NCI-H526 (cell line): ENCODE results near the gene PARVB.

Experiments used
- DNase-seq, 2 experiments: peaks; one replicate each; lab custom pipeline; 2025; lab: John Stamatoyannopoulos, UW

Gene PARVB

GRCh38 chr22:44184006-44184405 lies 159.9 kb downstream of the PARVB start:
- DNase-seq: no peak

GRCh38 chr22:44185237-44186120 lies 161.4 kb downstream of the PARVB start:
- DNase-seq: no peak

GRCh38 chr22:44186121-44186510 lies 162.0 kb downstream of the PARVB start:
- DNase-seq: no peak

DNA sequence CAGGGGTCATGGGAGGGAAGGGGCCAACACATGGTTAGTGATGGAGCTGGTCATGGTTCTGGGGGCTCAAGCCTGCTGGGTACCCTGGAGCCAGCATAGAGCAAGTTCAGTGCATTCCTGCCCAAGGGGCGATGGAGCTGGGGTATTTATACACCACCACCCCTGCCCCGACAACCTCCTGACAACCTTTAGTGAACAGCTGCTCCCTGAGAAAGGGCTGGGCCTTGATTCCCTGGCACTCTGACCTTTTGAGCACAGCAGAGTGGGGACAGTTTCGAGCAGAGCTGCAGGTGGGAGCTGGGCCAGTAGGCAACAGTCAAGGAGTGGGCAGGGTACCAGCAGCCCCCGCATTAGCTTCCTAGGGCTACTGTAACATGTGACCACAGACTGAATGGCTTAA lies 162.6 kb downstream of the PARVB start:
- no peak for DNase-seq

DNA sequence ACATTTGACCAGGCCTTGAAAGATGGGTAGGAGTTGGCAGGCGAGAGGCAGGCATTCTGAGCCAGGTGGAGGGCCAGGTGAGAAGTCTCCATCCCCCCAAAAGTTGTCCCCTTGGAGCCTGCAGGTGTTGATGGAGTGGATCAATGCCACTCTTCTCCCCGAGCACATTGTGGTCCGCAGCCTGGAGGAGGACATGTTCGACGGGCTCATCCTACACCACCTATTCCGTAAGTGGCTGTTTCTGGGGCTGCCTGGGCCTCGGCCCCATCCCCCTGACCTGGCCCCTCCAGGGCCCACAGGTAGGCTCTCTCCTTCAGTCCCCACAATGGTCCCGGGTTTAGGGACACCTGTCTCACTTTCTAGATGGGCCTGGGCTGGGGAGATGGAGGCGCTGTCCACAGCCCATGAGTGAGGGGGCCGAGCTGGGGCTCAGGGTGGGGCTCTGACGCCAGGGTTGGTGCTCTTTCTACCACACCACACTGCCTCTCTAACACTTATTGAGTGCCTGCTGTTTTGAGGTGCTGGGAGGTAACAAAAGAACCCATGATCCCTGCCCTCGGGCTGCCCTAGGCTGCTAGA lies 163.6 kb downstream of the PARVB start:
- DNase-seq: no peak

DNA sequence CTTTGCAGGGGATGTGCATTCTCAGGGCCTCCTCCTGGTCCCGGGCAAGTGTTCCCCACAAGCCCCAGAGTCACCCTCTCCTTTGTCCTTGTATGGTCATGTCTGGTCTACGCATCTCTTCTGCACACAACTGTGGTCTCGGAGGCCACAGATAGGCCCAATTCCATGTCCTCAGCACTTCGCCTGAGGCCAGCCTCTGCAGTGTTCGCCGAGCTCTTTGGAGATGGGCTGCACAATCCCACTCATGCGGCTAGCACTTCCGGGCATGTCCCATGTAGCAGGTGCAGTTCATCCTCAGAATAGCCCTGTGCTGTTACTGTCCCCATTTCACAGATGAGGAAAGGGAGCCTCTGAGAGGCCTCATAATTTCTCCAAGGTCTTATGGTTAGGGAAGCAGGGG lies 164.2 kb downstream of the PARVB start:
- no peak for DNase-seq

DNA sequence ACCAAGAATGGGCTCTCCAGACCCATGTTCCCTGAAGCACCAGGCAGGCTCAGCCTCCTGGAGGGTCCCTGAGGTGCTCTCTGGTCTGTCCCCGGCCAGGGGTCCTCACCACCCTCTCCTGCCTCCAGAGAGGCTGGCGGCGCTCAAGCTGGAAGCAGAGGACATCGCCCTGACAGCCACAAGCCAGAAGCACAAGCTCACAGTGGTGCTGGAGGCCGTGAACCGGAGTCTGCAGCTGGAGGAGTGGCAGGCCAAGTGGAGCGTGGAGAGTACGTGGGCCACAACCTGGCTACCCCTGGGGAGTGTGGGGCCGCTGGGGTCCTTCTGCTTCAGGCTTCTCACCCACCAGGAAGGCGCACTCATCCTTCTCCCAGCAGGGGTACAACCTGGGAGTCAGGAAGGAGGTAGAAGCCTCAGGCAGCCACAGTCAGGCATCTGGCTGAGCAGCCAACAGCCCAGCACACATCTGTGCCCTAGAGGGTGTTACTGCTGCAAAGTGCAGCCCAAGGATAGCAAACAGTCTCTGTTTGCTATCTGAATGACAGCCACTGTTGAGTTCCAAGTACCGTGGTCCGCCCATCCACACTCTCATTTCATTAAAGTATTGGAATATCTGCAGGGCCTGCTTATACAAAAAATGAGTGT lies 165.0 kb downstream of the PARVB start:
- DNase-seq: no peak

DNA sequence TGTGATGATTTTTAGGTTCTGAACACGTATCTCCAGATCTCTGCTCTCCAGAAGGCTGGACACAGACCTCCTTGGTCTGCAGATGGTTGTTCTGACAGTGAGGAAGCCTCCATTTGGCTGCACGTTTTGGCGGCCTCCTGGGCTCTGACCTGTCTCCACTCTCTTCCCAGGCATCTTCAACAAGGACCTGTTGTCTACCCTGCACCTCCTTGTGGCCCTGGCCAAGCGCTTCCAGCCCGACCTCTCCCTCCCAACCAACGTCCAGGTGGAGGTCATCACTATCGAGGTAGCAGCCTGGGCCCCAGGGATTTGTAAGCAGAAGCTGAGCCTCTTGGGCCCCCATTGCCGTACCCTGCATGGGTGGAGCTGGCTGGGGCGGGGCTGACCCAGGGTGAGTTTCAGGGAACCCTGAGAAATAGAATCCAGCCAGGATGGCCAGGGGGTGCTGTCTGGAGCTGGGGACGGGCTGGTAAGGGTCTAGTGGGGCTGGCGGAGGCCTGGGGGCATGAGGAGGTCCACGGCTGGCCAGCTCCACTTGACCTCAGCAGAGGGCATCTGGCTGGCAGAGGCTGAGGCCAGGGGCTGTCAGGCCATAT lies 166.4 kb downstream of the PARVB start:
- DNase-seq: no peak

DNA sequence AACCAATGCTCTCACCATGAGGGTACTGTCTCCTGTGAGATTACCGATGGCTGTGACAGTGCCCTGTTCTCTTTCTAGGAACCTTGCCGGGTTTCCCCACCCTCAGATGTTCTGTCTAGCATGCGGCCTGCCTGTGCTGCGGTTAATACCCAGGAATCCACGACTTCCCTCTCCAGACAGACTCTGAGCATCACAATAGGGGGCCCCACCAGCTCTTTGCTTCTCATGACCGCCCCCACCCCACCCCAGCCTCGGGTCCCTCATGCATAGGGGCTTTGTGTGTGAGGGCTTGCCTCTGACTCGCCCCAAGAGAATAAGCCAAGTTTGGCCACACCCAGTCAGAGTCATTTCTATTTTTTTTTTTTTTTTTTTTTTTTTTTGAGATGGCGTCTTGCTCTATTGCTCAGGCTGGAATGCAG lies 166.9 kb downstream of the PARVB start:
- DNase-seq: no peak

DNA sequence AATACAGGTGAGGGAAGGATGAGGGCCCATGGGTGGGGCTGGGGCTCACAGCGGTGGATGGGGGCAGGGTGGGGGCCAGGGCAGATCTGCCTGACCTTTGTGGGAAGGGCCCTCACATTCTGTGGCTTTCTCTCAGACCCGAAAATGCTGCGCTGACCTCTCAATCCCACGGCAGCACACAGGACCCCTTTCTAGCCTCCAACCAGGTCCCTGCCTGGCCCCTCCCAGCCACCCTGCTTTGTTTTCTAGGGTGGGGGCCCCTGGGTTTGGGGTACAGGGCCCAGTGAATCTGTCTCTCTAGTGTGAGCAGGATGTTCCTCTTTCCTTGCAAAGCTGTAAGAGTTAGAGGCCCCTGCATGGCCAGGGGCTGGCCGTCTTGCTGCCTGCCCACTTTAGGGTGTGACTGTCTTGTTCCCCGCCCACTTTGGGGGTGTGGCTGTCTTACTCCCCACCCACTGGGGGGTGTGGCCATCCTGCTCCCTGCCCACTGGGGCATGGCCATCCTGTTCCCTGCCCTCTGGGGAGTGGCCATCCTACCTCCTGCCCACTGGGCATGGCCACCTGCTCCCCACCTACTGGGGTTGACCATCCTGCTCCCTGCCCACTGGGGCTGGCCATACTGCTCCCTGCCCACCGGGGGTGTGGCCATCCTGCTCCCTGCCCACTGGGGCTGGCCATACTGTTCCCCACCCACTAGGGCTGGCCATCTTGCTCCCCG lies 168.2 kb downstream of the PARVB start:
- DNase-seq: peak in 1 of 2 experiments; percentile 22

DNA sequence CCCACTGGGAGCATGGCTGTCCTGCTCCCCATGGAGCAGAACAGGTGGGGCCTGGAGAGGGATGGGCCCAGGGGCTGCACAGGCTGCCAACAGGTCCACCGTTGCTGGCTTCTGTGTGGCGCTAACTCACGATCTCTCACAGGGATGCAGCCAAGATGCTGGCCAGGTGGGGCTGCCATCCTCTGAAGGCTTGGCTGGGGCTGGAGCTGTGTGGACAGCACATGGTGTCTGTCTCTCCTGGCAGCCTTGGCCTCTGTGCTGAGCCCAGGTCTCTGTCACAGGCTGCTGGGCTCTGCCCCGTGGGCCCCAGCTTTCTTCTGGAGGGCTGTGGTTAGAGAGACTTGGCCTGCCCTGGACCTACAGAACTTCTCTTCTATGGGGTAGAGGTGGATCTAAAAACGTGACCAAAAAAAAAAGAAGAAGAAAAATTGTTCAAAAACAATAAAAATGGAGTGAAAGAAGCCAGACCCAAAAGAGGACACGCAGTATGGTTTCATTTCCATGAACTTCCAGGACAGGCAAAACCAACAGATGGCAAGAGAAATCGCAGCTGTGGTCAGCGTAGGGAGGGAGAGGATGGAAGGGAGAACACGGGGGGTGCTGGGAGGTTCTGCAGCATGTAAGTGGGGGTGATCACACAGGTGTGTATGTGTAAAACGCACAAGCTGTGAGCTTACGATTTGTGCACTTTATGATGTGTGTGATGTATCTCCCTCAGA lies 168.9 kb downstream of the PARVB start:
- DNase-seq: no peak

- no peak for DNase-seq
Measured at GRCh38 chr22:44193535-44193891, 169.4 kb downstream of the PARVB start.

GRCh38 chr22:44194569-44194968 lies 170.5 kb downstream of the PARVB start:
- no peak for DNase-seq

DNA sequence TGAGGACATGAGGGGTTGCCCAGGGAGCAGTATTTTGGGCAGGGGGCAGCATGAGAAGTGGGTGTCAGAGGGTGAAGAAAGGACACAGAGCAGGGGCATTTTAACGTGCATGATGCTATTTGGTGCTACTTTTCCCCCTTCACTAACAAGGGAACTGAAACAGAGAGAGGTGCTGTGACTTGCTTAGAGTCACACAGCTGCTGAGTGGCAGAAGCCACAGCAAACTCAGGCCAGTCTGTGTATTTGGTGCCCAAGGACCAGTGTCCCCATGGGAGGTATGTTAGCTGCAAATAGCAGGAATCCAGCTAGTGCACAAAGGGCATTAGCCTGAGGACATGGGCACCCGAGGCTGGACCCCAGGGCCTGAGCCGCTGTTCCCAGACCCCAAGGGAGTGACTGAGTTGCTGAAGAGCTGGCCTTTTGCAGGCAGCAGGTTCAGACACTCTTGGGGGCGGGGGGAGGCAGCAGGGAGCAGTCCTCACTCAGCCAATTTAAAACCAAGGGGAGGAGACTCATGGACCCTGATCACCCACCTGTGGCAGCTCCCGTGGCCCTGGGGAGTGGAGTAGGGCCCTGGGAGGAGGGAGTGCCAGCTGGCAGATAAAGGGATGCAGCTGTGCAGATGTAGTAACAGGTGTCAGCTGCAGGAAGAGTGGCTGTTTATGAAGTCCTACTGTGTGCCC lies 171.2 kb downstream of the PARVB start:
- no peak for DNase-seq

DNA sequence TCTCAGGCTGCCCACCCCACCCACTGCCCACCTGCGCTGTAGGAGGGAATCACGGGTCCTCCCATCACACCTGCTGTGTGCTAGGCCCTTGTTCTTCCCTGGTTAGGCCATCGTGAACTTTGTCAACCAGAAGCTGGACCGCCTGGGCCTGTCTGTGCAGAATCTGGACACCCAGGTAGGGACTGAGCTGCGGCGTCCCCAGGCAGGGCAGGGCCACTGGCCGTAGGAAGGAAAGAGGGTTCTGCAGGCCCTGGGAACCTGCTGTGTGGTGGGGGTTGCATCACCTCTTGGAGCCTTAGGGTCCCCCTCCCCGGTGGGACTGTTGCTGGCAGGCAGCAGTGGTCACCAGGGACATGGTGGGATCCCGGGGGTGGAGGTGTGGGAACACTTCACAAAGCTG lies 172.1 kb downstream of the PARVB start:
- DNase-seq: no peak

GRCh38 chr22:44196731-44197131 lies 172.6 kb downstream of the PARVB start:
- no peak for DNase-seq

DNA sequence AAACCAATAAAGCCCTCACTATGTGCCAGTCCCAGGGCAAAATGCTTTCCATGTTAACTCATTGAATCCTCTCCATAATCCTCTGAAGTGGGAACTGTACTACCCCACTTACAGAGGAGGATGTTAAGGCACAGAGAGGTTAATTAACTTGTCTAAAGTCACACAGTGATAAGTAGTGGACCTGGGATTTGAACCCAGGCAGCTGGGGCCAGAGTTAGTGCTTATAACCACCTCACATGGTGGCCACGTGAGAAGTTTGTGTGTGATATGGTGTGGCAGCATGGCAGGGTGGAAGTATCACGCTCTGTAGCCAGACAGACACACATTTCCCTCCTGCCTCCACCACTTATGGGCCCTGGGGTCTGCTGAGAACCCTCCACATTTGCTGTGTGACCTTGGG lies 173.2 kb downstream of the PARVB start:
- no peak for DNase-seq

GRCh38 chr22:44199164-44199563 lies 175.1 kb downstream of the PARVB start:
- DNase-seq: no peak

DNA sequence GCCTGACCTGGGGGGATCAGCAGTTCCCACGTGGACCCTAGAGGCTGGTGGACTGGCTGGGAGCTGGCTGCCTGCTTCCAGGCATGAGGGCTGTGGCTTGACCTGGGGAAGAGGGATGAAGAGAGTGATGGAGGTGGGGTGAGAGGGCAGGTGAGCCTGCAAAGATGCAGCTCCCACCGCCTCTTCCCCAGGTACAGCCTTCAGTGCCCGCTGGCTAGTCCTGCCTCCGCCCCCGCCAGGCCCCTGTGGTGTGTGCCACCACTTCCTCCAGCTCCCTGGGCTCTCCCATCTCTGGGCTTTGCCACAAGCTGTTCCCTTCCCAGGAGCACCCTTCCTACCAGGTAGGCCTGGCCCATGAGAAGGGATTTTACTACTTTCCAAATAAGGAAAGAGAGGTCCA lies 175.8 kb downstream of the PARVB start:
- DNase-seq: no peak

- no peak for DNase-seq
Measured at GRCh38 chr22:44200451-44200850, 176.3 kb downstream of the PARVB start.
